Stimulated activated naive CD8-positive, alpha-beta T cell treated with anti-CD3 and anti-CD28 coated beads, Interleukin-15, amount 100 ng/mL, for 72 hours (primary cell): ENCODE results near the gene SLC4A9.
"Not testable (repeated sequence)": the region's sequence is repeated elsewhere in the genome, so short reads cannot be mapped to it uniquely, and the experiment has no call there.

Experiments
- ATAC-seq: fragments of 150-1000 bp; cut with Tn5 transposase; 2 replicates; pipeline ENCODE4 v1.10.0; 2021; ENCODE audit warnings: mild to moderate bottlenecking, moderate library complexity
- DNase-seq, 2 donors: peaks; one replicate each; pipeline ENCODE4 v3.0.0; 2021 to 2022
- H3K27ac Mint-ChIP-seq, 2 donors: one replicate each; pipeline ENCODE4 v1.8.0; 2022; ENCODE audit warnings: mild to moderate bottlenecking in 2 of 2, mixed read lengths in 2 of 2, moderate library complexity in 2 of 2
- H3K27me3 Mint-ChIP-seq: one replicate; pipeline ENCODE4 v1.8.0; 2022; ENCODE audit warnings: mixed read lengths
- H3K4me1 Mint-ChIP-seq: one replicate; pipeline ENCODE4 v1.8.0; 2022; ENCODE audit warnings: mild to moderate bottlenecking, mixed read lengths
- H3K4me3 Mint-ChIP-seq, 2 donors: one replicate each; pipeline ENCODE4 v1.8.0; 2022; ENCODE audit warnings: mild to moderate bottlenecking in 2 of 2, mixed read lengths in 2 of 2, moderate library complexity in 1 of 2
- H3K9me3 Mint-ChIP-seq, 2 donors: one replicate each; pipeline ENCODE4 v1.8.0; 2022; ENCODE audit warnings: mixed read lengths in 2 of 2

SLC4A9 gene

GRCh38 chr5:140393738-140394137 lies 33.7 kb downstream of the SLC4A9 start:
- H3K27ac Mint-ChIP-seq = no peak overlapping the region
- no peaks in the 10 kb centered on the region for H3K9me3 Mint-ChIP-seq
- H3K27me3 Mint-ChIP-seq = no peaks in the 10 kb centered on the region
- DNase-seq (no peak), ATAC-seq (no peak)
- H3K4me3 Mint-ChIP-seq = no peak overlapping the region
- no peaks in the 10 kb centered on the region for H3K4me1 Mint-ChIP-seq

GRCh38 chr5:140398379-140398811 lies 38.4 kb downstream of the SLC4A9 start:
- Mint-ChIP-seq H3K27me3 (no peaks in the 10 kb centered on the region), H3K4me3 (no peak overlapping the region), H3K4me1 (peaks cover 13% of the 10 kb centered on the region), H3K9me3 (no peaks in the 10 kb centered on the region), H3K27ac (no peak overlapping the region)
- DNase-seq (no peak), ATAC-seq (no peak)

GRCh38 chr5:140399979-140400729 lies 40.2 kb downstream of the SLC4A9 start:
- ATAC-seq (no peak), DNase-seq (peak in 1 of 2 donors; percentile 13)
- Mint-ChIP-seq H3K4me1 (peaks cover 30% of the 10 kb centered on the region), H3K27ac (peak overlapping the region in 1 of 2 donors; percentile 90), H3K4me3 (no peak overlapping the region), H3K27me3 (no peaks in the 10 kb centered on the region), H3K9me3 (no peaks in the 10 kb centered on the region)

- no peaks in the 10 kb centered on the region for H3K27me3 Mint-ChIP-seq
- DNase-seq (peak; percentile 87 to 91), ATAC-seq (peak; percentile 79)
- H3K4me3 Mint-ChIP-seq = no peak overlapping the region
- H3K9me3 Mint-ChIP-seq = no peaks in the 10 kb centered on the region
- H3K4me1 Mint-ChIP-seq = peaks cover 32% of the 10 kb centered on the region
- H3K27ac Mint-ChIP-seq = no peak overlapping the region
These were observed 40.9 kb downstream of the SLC4A9 start for GRCh38 chr5:140400730-140401361.

GRCh38 chr5:140401362-140402257 lies 41.6 kb downstream of the SLC4A9 start, which contains the start of gene ANKHD1:
Gene ANKHD1 (plus strand): TSS chr5:140401833. CDS start chr5:140401968, 135 bp downstream.
- H3K27me3 Mint-ChIP-seq = no peaks in the 10 kb centered on the region
- no peak within 1 kb of the TSS for H3K4me3 Mint-ChIP-seq
- no peak within 1 kb of the TSS for H3K27ac Mint-ChIP-seq
- DNase-seq (peak; percentile 95 to 99), ATAC-seq (peak; percentile 90)
- H3K4me1 Mint-ChIP-seq = peaks cover 39% of the 10 kb centered on the region
- H3K9me3 Mint-ChIP-seq = no peaks in the 10 kb centered on the region

- DNase-seq = peak; percentile 61 to 64
These were observed 42.5 kb downstream of the SLC4A9 start for GRCh38 chr5:140402258-140403074.

GRCh38 chr5:140403613-140404012 lies 43.6 kb downstream of the SLC4A9 start:
- H3K27me3 Mint-ChIP-seq = no peaks in the 10 kb centered on the region
- no peak for ATAC-seq
- H3K4me3 Mint-ChIP-seq = no peak overlapping the region
- H3K9me3 Mint-ChIP-seq = no peaks in the 10 kb centered on the region
- peak overlapping the region in 1 of 2 donors; percentile 82 for H3K27ac Mint-ChIP-seq
- no peak for DNase-seq
- peaks cover 47% of the 10 kb centered on the region for H3K4me1 Mint-ChIP-seq

More at GRCh38 chr5:140402258-140403074, 42.5 kb downstream of the SLC4A9 start:
- peak; percentile 2 for ATAC-seq
- Mint-ChIP-seq H3K9me3 (no peaks in the 10 kb centered on the region), H3K27me3 (no peaks in the 10 kb centered on the region), H3K4me1 (peaks cover 42% of the 10 kb centered on the region), H3K27ac (no peak overlapping the region), H3K4me3 (no peak overlapping the region)

GRCh38 chr5:140408750-140409241 lies 48.8 kb downstream of the SLC4A9 start:
- Mint-ChIP-seq H3K27ac (no peak overlapping the region), H3K9me3 (no peaks in the 10 kb centered on the region), H3K4me3 (no peak overlapping the region), H3K27me3 (no peaks in the 10 kb centered on the region), H3K4me1 (peaks cover 40% of the 10 kb centered on the region)
- DNase-seq = no peak
- ATAC-seq = no peak

- H3K9me3 Mint-ChIP-seq = no peaks in the 10 kb centered on the region
- H3K4me1 Mint-ChIP-seq = peaks cover 15% of the 10 kb centered on the region
- no peaks in the 10 kb centered on the region for H3K27me3 Mint-ChIP-seq
- no peak for ATAC-seq
- no peak for DNase-seq
- no peak overlapping the region for H3K4me3 Mint-ChIP-seq
- H3K27ac Mint-ChIP-seq = no peak overlapping the region
These were observed 53.2 kb downstream of the SLC4A9 start for GRCh38 chr5:140413230-140413629.

GRCh38 chr5:140417235-140417634 lies 57.2 kb downstream of the SLC4A9 start:
- no peak for DNase-seq
- no peak for ATAC-seq
- H3K27ac Mint-ChIP-seq = no peak overlapping the region
- no peaks in the 10 kb centered on the region for H3K9me3 Mint-ChIP-seq
- peaks cover 48% of the 10 kb centered on the region for H3K4me1 Mint-ChIP-seq
- H3K4me3 Mint-ChIP-seq = no peak overlapping the region
- no peaks in the 10 kb centered on the region for H3K27me3 Mint-ChIP-seq

GRCh38 chr5:140418862-140419520 lies 59.0 kb downstream of the SLC4A9 start:
- DNase-seq (no peak), ATAC-seq (no peak)
- Mint-ChIP-seq H3K4me3 (no peak overlapping the region), H3K4me1 (peaks cover 59% of the 10 kb centered on the region), H3K27ac (no peak overlapping the region), H3K9me3 (no peaks in the 10 kb centered on the region), H3K27me3 (no peaks in the 10 kb centered on the region)

- ATAC-seq = no peak
- H3K4me3 Mint-ChIP-seq = peak overlapping the region; percentile 20 to 29
- peaks cover 60% of the 10 kb centered on the region for H3K4me1 Mint-ChIP-seq
- H3K9me3 Mint-ChIP-seq = no peaks in the 10 kb centered on the region
- DNase-seq = no peak
- no peaks in the 10 kb centered on the region for H3K27me3 Mint-ChIP-seq
- no peak overlapping the region for H3K27ac Mint-ChIP-seq
These were observed 60.2 kb downstream of the SLC4A9 start for GRCh38 chr5:140420226-140420570.

GRCh38 chr5:140420665-140421361 lies 60.8 kb downstream of the SLC4A9 start:
- ATAC-seq = peak; percentile 96

GRCh38 chr5:140421375-140421774 lies 61.4 kb downstream of the SLC4A9 start:
- H3K9me3 Mint-ChIP-seq, H3K27me3 Mint-ChIP-seq, H3K27ac Mint-ChIP-seq, ATAC-seq, H3K4me3 Mint-ChIP-seq, DNase-seq: not testable (repeated sequence)
- peaks cover 60% of the 10 kb centered on the region for H3K4me1 Mint-ChIP-seq

More at GRCh38 chr5:140420665-140421361, 60.8 kb downstream of the SLC4A9 start:
- Mint-ChIP-seq H3K4me3 (peak overlapping the region; percentile 9 to 33), H3K27ac (no peak overlapping the region), H3K9me3 (no peaks in the 10 kb centered on the region), H3K27me3 (no peaks in the 10 kb centered on the region), H3K4me1 (peaks cover 60% of the 10 kb centered on the region)
- DNase-seq = no peak
